K562 (cell line): ENCODE results near the gene ROMO1. TPM values are rescaled to one million over a fixed set of nuclear protein-coding genes. Genes with fewer than 3 reads are reported as not detected.

Experiments
- CC2D1A ChIP-seq: fragments of 450-650 bp; IDR thresholded peaks from 2 replicates; pipeline ENCODE4 v1.6.1; 2017; ENCODE audit warnings: mild to moderate bottlenecking
- CHD4 ChIP-seq: fragments of 200-600 bp; sonication (generic); IDR thresholded peaks from 3 replicates; pipeline ENCODE4 v1.6.1; 2012; ENCODE audit warnings: low read depth, mild to moderate bottlenecking, mixed read lengths, low read length, inconsistent platforms; ENCODE audit not compliant: insufficient read depth, insufficient replicate concordance, poor library complexity, severe bottlenecking
- GTF2A2 ChIP-seq: IDR thresholded peaks from 2 replicates; pipeline ENCODE4 v1.6.1; 2016; ENCODE audit warnings: mild to moderate bottlenecking, missing genetic modification characterization, missing compliant biosample characterization
- HMG20A ChIP-seq: fragments of 450-650 bp; formaldehyde crosslinking; conservative IDR thresholded peaks from 2 replicates; pipeline ENCODE4 v1.4.0; 2020; ENCODE audit warnings: mild to moderate bottlenecking, mixed read lengths
- MCM3 ChIP-seq: fragments of 450-650 bp; IDR thresholded peaks from 2 replicates; pipeline ENCODE4 v1.6.1; 2016
- NFE2L1 ChIP-seq: fragments of 450-650 bp; IDR thresholded peaks from 2 replicates; pipeline ENCODE4 v1.6.1; 2016; ENCODE audit warnings: missing genetic modification characterization, low read depth, mild to moderate bottlenecking, missing compliant biosample characterization, moderate library complexity, borderline replicate concordance
- PCBP1 ChIP-seq: fragments of 200-400 bp; formaldehyde crosslinking; IDR thresholded peaks from 2 replicates; pipeline ENCODE4 v1.6.1; 2018; ENCODE audit warnings: mild to moderate bottlenecking, low read depth, low read length; ENCODE audit not compliant: poor library complexity, severe bottlenecking
- PHB ChIP-seq: fragments of 250-450 bp; sonication (Bioruptor Pico); IDR thresholded peaks from 2 replicates; pipeline ENCODE4 v1.5.0; 2021
- PTTG1 ChIP-seq: fragments of 450-650 bp; IDR thresholded peaks from 2 replicates; pipeline ENCODE4 v1.6.1; 2016; ENCODE audit warnings: low read depth, mild to moderate bottlenecking, missing genetic modification characterization, missing compliant biosample characterization
- RB1 ChIP-seq: fragments of 450-650 bp; IDR thresholded peaks from 2 replicates; pipeline ENCODE4 v1.6.1; 2017; ENCODE audit warnings: low read depth, mild to moderate bottlenecking
- RBM25 ChIP-seq: fragments of 200-400 bp; formaldehyde crosslinking; IDR thresholded peaks from 2 replicates; pipeline ENCODE4 v1.6.1; 2018; ENCODE audit warnings: low read length, low read depth, moderate library complexity; ENCODE audit not compliant: severe bottlenecking
- RFX1 ChIP-seq: fragments of 450-650 bp; IDR thresholded peaks from 2 replicates; pipeline ENCODE4 v1.6.1; 2016; ENCODE audit warnings: mild to moderate bottlenecking, moderate library complexity
- RFX7 ChIP-seq: fragments of 250-450 bp; sonication (Bioruptor Pico); IDR thresholded peaks from 2 replicates; pipeline ENCODE4 v1.5.1; 2021; ENCODE audit warnings: mild to moderate bottlenecking
- SAP30 ChIP-seq: fragments of 200-600 bp; sonication (generic); IDR thresholded peaks from 2 replicates; pipeline ENCODE4 v1.6.1; 2012; ENCODE audit warnings: borderline replicate concordance, low read depth, mild to moderate bottlenecking, moderate library complexity, low read length, control low read depth, inconsistent platforms; ENCODE audit not compliant: insufficient read depth, poor library complexity, severe bottlenecking
- SMARCC2 ChIP-seq: fragments of 450-650 bp; IDR thresholded peaks from 2 replicates; pipeline ENCODE4 v1.6.1; 2017; ENCODE audit warnings: antibody characterized with exemption, moderate library complexity, mild to moderate bottlenecking, low read depth
- SP1 ChIP-seq: sonication (generic); formaldehyde crosslinking; IDR thresholded peaks from 2 replicates; pipeline ENCODE4 v1.8.1; 2022; ENCODE audit warnings: mild to moderate bottlenecking, missing genetic modification reagents
- TRIM24 ChIP-seq, 2 experiments: fragments of 450-650 bp; IDR thresholded peaks; 2 replicates each; pipeline ENCODE4 v1.6.1; 2016
- U2AF2 ChIP-seq: fragments of 200-400 bp; formaldehyde crosslinking; optimal IDR thresholded peaks from 2 replicates; pipeline ENCODE3; 2017; ENCODE audit warnings: low read depth, mild to moderate bottlenecking, low read length
- XRCC5 ChIP-seq: fragments of 200-400 bp; formaldehyde crosslinking; IDR thresholded peaks from 2 replicates; pipeline ENCODE4 v1.6.1; 2017; ENCODE audit warnings: low read depth, mild to moderate bottlenecking, low read length
- ZFX ChIP-seq: sonication (generic); formaldehyde crosslinking; IDR thresholded peaks from 2 replicates; pipeline ENCODE4 v1.8.0; 2022; ENCODE audit warnings: mild to moderate bottlenecking, missing genetic modification reagents, moderate library complexity
- ZNF263 ChIP-seq: sonication (generic); formaldehyde crosslinking; IDR thresholded peaks from 2 replicates; pipeline ENCODE4 v1.8.0; 2022; ENCODE audit warnings: mild to moderate bottlenecking, missing genetic modification reagents, borderline replicate concordance
- ZNF3 ChIP-seq: fragments of 250-450 bp; sonication (Bioruptor Pico); IDR thresholded peaks from 2 replicates; pipeline ENCODE4 v1.5.0; 2021; ENCODE audit warnings: mild to moderate bottlenecking, moderate library complexity
- ZNF583 ChIP-seq: fragments of 250-450 bp; sonication (Bioruptor Pico); IDR thresholded peaks from 2 replicates; pipeline ENCODE4 v1.4.0; 2020
- polyA plus RNA-seq, 8 experiments: library from polyadenylated mRNA; depleted of rRNA in 4 of 8; stranded (reverse) in 5 of 8; unstranded in 3 of 8; fragments of >200 nt; fragmentation: Nextera tagmentation in 2 of 8; fragmentation: Illumina TruSeq in 1 of 8; extraction: Ambion mirVana in 2 of 8; extraction: Trizol in 1 of 8; gene quantifications; 2 replicates each; pipeline versions ENCODE4 v1.2.1 to v1.2.3, GENCODE V29; 2011 to 2014; ENCODE audit warnings: inconsistent platforms in 1 of 8, missing spikeins in 1 of 8
- total RNA-seq, 7 experiments: library from RNA; depleted of rRNA in 6 of 7; stranded (reverse); fragments of >200 nt in 6 of 7; fragmentation: Illumina TruSeq in 2 of 7; extraction: Trizol in 2 of 7; gene quantifications; 2 replicates each; pipeline versions ENCODE4 v1.2.1 to v1.2.3, GENCODE V29; 2011 to 2021; ENCODE audit warnings: low replicate concordance in 1 of 7
- TF ChIP-seq, protein P1 (sequence below): fragments of 150-350 bp; conservative IDR thresholded peaks from 2 replicates; pipeline ENCODE4 v1.6.1; 2014; ENCODE audit warnings: low read length
- TF ChIP-seq, protein P2 (sequence below): fragments of 250-450 bp; sonication (Bioruptor Pico); IDR thresholded peaks from 2 replicates; pipeline ENCODE4 v1.4.0; 2020; ENCODE audit warnings: borderline replicate concordance

ROMO1 gene
- total and polyA plus RNA-seq, 9 of the 15 experiments (the other 6 are each of a cell fraction or from before 2014, with no cell fraction given) = 31.8 to 741 (median 226) TPM

DNA sequence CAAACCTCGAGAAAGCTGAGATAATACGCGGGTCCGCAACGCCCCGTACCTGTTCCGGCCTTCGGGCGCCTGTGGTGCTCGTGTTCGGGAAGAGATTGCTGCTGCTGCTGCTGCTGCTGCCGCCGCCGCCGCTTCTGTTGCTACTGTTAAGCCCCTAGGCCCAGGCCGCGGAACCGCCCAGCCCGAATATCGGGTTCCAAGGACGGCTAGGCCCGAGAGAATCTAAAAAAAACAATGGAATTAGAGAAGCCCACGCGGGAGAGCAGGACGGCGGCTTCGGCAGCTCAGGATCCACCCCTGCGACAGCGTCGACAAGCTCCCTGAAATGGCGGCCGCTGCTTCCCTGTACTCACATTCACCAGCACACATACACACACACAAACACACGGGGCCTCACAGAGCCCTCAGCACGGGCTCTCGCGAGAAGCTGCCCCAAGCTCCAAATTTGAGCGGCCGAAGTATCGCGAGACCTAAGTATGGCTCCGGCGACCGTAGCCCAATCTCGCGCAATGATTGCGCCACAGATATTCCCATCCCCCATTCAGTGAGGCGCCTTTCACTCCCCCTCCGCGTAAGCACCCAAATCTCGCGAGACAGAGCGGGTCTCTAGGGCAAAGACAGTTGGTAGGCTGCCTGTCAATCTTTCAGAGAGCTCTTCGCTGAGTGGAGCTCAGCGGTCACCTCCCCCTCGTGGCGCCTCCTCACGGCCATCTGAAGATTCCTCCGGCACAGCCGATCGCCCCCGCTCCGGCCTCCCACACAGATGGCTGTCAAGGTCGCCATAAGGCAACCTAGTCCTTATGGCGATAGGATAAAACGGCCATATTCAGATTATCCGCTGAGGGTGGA is 42.9 kb downstream of the ROMO1 start, which contains the start of gene RBM39 (continued):
- TF ChIP-seq CHD4 = no peak
- TF ChIP-seq PTTG1 = no peak
- TF ChIP-seq SAP30 = no peak
- TF ChIP-seq HMG20A (CRISPR knock-in tag) = no peak
- TF ChIP-seq, protein P1, sequence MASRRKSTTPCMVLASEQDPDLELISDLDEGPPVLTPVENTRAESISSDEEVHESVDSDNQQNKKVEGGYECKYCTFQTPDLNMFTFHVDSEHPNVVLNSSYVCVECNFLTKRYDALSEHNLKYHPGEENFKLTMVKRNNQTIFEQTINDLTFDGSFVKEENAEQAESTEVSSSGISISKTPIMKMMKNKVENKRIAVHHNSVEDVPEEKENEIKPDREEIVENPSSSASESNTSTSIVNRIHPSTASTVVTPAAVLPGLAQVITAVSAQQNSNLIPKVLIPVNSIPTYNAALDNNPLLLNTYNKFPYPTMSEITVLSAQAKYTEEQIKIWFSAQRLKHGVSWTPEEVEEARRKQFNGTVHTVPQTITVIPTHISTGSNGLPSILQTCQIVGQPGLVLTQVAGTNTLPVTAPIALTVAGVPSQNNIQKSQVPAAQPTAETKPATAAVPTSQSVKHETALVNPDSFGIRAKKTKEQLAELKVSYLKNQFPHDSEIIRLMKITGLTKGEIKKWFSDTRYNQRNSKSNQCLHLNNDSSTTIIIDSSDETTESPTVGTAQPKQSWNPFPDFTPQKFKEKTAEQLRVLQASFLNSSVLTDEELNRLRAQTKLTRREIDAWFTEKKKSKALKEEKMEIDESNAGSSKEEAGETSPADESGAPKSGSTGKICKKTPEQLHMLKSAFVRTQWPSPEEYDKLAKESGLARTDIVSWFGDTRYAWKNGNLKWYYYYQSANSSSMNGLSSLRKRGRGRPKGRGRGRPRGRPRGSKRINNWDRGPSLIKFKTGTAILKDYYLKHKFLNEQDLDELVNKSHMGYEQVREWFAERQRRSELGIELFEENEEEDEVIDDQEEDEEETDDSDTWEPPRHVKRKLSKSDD = peak; percentile 99
- peak; percentile 52 for TF ChIP-seq PCBP1
- TF ChIP-seq NFE2L1 (tag) = no peak
- TF ChIP-seq MCM3 = no peak
- TF ChIP-seq XRCC5 = peak; percentile 72
- TF ChIP-seq, protein P2, sequence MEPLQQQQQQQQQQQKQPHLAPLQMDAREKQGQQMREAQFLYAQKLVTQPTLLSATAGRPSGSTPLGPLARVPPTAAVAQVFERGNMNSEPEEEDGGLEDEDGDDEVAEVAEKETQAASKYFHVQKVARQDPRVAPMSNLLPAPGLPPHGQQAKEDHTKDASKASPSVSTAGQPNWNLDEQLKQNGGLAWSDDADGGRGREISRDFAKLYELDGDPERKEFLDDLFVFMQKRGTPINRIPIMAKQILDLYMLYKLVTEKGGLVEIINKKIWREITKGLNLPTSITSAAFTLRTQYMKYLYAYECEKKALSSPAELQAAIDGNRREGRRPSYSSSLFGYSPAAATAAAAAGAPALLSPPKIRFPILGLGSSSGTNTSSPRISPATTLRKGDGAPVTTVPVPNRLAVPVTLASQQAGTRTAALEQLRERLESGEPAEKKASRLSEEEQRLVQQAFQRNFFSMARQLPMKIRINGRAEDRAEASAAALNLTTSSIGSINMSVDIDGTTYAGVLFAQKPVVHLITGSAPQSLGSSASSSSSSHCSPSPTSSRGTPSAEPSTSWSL (CRISPR knock-in tag) = no peak
- TF ChIP-seq TRIM24 (IDR thresholded peaks at IDR 0.05) = peak; percentile 66 to 90
- no peak for TF ChIP-seq ZNF583 (CRISPR knock-in tag)
- TF ChIP-seq RFX1 = no peak; the same call in 1 of the 2 replicates
- no peak for TF ChIP-seq ZNF3 (CRISPR knock-in tag)
- TF ChIP-seq RFX7 (CRISPR knock-in tag) = no peak
- no peak for TF ChIP-seq U2AF2
- no peak; the same call in 1 of the 2 replicates for TF ChIP-seq RB1
- TF ChIP-seq GTF2A2 (tag) = no peak
- TF ChIP-seq RBM25 = peak; percentile 93
- peak; percentile 94 for TF ChIP-seq SP1 (CRISPR knock-in tag)
- peak; percentile 54 for TF ChIP-seq ZNF263
- peak; percentile 91 for TF ChIP-seq CC2D1A
- peak; percentile 99 for TF ChIP-seq ZFX (CRISPR knock-in tag)
- TF ChIP-seq SMARCC2 = no peak
- TF ChIP-seq PHB = no peak
